ENCODE measurements around the gene ABL2. TPM values are rescaled to one million over a fixed set of nuclear protein-coding genes. Genes with fewer than 3 reads are reported as not detected.

Gene ABL2
- total RNA-seq: 53.4 and 89.7 TPM in 2 replicates

DNA sequence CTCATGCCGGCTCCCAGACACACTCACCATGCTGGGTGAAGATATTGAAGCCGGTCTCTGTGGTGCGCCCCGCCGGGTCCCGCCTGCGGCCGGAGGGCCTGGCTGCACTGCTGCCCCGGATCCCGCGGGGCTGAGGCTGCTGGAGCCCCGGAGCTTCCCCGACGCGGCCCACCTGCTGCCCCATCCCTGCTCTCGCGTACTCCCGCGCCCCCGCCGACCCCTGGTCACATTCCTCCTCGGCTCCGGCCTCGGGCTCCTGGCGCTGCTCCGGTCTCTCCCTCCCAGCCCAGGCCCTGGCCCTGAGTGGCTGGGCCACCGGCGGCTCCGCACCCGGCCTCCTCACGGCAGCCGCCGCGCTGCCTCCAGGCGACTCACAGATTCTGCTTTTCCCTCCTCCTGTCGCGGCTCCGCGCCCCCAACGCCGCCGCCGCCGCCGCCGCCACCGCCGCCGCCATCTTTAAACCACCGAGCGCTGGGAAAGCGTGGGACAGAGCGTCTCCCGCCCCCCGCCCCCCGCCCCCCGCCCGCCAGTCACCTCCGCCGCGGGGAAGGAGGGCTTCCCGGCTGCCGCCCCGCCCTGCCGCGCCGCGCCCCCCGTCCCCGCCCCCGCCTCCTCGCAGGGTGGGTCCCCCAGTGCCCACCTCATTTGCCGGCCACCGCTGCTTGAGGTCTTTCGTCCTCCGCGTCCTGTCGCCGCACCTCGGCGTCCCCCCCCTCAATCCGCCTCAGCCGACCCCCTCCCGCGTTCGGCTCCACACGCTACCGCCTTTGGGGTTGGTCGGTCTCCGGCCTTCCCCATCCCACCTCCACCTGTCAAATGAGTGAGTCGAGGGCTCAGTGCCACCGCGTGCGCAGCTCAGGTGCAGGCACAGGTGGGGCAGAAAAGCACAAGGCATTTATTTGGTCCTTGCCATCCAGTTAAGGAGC lies at the start of gene ABL2:
TSS of gene ABL2 (minus strand) at position 464 of the 927 bp plus-strand sequence. CDS start at position 184, 280 bp downstream.

DNA sequence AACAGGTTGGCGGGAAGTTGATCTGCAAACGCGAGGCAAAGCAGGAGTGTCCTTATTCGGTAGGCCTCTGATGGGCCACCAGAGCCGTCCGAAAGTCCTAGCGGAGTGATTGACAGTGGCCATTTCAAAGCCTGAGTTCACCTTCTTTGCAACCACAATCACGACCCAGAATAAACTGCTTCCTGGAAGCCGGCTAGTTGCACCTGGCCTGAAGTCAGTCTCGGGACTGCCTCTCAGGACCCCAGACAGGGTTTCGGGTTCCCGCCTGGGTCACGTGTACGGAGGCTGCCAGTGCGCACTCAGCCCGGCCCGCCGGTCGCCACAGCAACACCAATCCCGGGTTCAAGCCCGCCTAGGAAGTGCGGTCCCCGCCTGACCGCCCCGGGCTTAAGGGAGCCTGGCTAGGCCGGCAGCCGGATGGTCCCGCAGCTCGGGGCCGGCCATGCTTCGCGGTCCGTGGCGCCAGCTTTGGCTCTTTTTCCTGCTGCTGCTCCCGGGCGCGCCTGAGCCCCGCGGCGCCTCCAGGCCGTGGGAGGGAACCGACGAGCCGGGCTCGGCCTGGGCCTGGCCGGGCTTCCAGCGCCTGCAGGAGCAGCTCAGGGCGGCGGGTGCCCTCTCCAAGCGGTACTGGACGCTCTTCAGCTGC lies 147.7 kb downstream of the ABL2 start, which contains the start of gene TOR3A:
TSS of gene TOR3A (plus strand) at position 384 of the 646 bp plus-strand sequence. CDS start at position 443, 59 bp downstream.

Other genes with a start within 250 kb of the ABL2 start
- gene FAM20B, start 203.8 kb downstream of the ABL2 start, total RNA-seq: 56.1 and 71.9 TPM in 2 replicates
- gene TOR3A, start 147.6 kb downstream of the ABL2 start, total RNA-seq: 36.0 and 40.7 TPM in 2 replicates
- gene SOAT1, start 64.1 kb upstream of the ABL2 start, total RNA-seq: 31.5 and 42.7 TPM in 2 replicates
- 0.05 and 0.30 TPM in 2 replicates for gene AXDND1, start 136.3 kb upstream of the ABL2 start, total RNA-seq

Data from smooth muscle cell of the umbilical artery (primary cell).